H1 (cell line): ENCODE results near the gene SLC5A9. TPM values are rescaled to one million over a fixed set of nuclear protein-coding genes. Genes with fewer than 3 reads are reported as not detected.

ENCODE experiments used
- CBX8 ChIP-seq: fragments of 300-800, 300-1000 bp; sonication (generic); IDR thresholded peaks from 2 replicates; pipeline ENCODE4 v1.7.1; 2016; ENCODE audit warnings: low read depth, low read length, borderline replicate concordance
- CEBPB ChIP-seq: IDR thresholded peaks from 2 replicates; pipeline ENCODE4 v1.6.1; 2012; ENCODE audit warnings: low read depth, low read length
- CTBP2 ChIP-seq: IDR thresholded peaks from 2 replicates; pipeline ENCODE4 v1.7.0; 2011; ENCODE audit warnings: borderline replicate concordance, mild to moderate bottlenecking, moderate library complexity, mixed read lengths, low read length; ENCODE audit not compliant: insufficient read depth, insufficient read length
- EP300 ChIP-seq, 2 experiments: IDR thresholded peaks; 1 replicate in 1 of 2; 2 replicates in 1 of 2; pipeline ENCODE4 v1.6.1; 2011 to 2012; ENCODE audit warnings: low read depth in 2 of 2, low read length in 2 of 2, mild to moderate bottlenecking in 2 of 2, borderline replicate concordance in 1 of 2, inconsistent platforms in 1 of 2, moderate library complexity in 1 of 2
- FOSL1 ChIP-seq: IDR thresholded peaks from 2 replicates; pipeline ENCODE4 v1.6.1; 2011; ENCODE audit warnings: mild to moderate bottlenecking, low read depth, low read length, moderate library complexity; ENCODE audit not compliant: insufficient read depth
- HDAC2 ChIP-seq, 2 experiments: fragments of 300-600 bp in 1 of 2; sonication (generic) in 1 of 2; IDR thresholded peaks; 2 replicates each; pipeline ENCODE4 v1.6.1; 2011 to 2012; ENCODE audit warnings: low read depth in 2 of 2, low read length in 2 of 2, mild to moderate bottlenecking in 2 of 2, moderate library complexity in 2 of 2, borderline replicate concordance in 1 of 2, inconsistent platforms in 1 of 2
- MAFK ChIP-seq: IDR thresholded peaks from 2 replicates; pipeline ENCODE4 v1.6.1; 2012; ENCODE audit warnings: low read depth, mild to moderate bottlenecking, improper control_type of control experiment, low read length
- RNF2 ChIP-seq: fragments of 200-900, 300-1000 bp; sonication (generic); IDR thresholded peaks from 2 replicates; pipeline ENCODE4 v1.7.1; 2016; ENCODE audit warnings: borderline replicate concordance, low read depth, mild to moderate bottlenecking, antibody characterized with exemption, low read length; ENCODE audit not compliant: poor library complexity, severe bottlenecking; ENCODE audit errors: missing control alignments
- SAP30 ChIP-seq: fragments of 300-600 bp; sonication (generic); IDR thresholded peaks from 2 replicates; pipeline ENCODE4 v1.7.1; 2012; ENCODE audit warnings: low read length, moderate library complexity, mild to moderate bottlenecking, inconsistent platforms; ENCODE audit not compliant: insufficient read depth, insufficient replicate concordance
- TEAD4 ChIP-seq: IDR thresholded peaks from 2 replicates; pipeline ENCODE4 v1.6.1; 2012; ENCODE audit warnings: low read depth, low read length, inconsistent platforms, mixed read lengths
- polyA plus RNA-seq, 7 experiments: library from polyadenylated mRNA; depleted of rRNA in 3 of 7; stranded (reverse) in 5 of 7; unstranded in 2 of 7; fragments of >200 nt in 5 of 7; fragments of 200-250 nt in 2 of 7; gene quantifications; 1 replicate in 5 of 7; 2 replicates in 1 of 7; 4 replicates in 1 of 7; pipeline versions ENCODE4 v1.2.1 to v1.2.3, GENCODE V29; 2011 to 2013; ENCODE audit warnings: missing spikeins in 2 of 7, mixed read lengths in 2 of 7
- total RNA-seq: library from RNA; stranded (reverse); fragmentation: NEBNext Ultra II Directional; extraction: Animal tissue kit (Norgen Biotek cat#: 25700); gene quantifications from 2 replicates; pipeline ENCODE4 v1.2.1, GENCODE V29; 2021

Gene SLC5A9
- total and polyA plus RNA-seq, 2 of the 8 experiments (the other 6 are each of a cell fraction or from before 2014, with no cell fraction given) = 0.03 TPM; not detected in 1

GRCh38 chr1:48251821-48252220 lies 29.3 kb downstream of the SLC5A9 start (continued):
- TF ChIP-seq SAP30 = no peak
- TF ChIP-seq HDAC2 (IDR thresholded peaks at IDR 0.05; ENCODE audit: borderline replicate concordance in 1 of 2, low read depth in 2 of 2, low read length in 2 of 2) = no peak
- TF ChIP-seq RNF2 = no peak
- TF ChIP-seq TEAD4 = no peak
- no peak for TF ChIP-seq CEBPB
- no peak for TF ChIP-seq FOSL1
- TF ChIP-seq CBX8 = no peak
- TF ChIP-seq MAFK = no peak
- TF ChIP-seq EP300 (IDR thresholded peaks at IDR 0.05; ENCODE audit: borderline replicate concordance in 1 of 2, low read depth in 2 of 2, low read length in 2 of 2) = no peak
- no peak for TF ChIP-seq CTBP2
